GM23248 (cell line): ENCODE data around the gene AKIRIN1.

ENCODE experiments used
- EZH2 ChIP-seq: fragments of 200-600 bp; sonication (generic); IDR thresholded peaks from 2 replicates; pipeline ENCODE4 v1.6.1; 2018; ENCODE audit warnings: antibody characterized with exemption, mild to moderate bottlenecking; ENCODE audit not compliant: insufficient read depth, poor library complexity, severe bottlenecking
- EZH2phosphoT487 ChIP-seq: fragments of 200-600 bp; sonication (generic); IDR thresholded peaks from 2 replicates; pipeline ENCODE4 v1.6.1; 2018; ENCODE audit warnings: antibody characterized with exemption, moderate library complexity, mild to moderate bottlenecking, low read depth; ENCODE audit not compliant: insufficient read depth

DNA sequence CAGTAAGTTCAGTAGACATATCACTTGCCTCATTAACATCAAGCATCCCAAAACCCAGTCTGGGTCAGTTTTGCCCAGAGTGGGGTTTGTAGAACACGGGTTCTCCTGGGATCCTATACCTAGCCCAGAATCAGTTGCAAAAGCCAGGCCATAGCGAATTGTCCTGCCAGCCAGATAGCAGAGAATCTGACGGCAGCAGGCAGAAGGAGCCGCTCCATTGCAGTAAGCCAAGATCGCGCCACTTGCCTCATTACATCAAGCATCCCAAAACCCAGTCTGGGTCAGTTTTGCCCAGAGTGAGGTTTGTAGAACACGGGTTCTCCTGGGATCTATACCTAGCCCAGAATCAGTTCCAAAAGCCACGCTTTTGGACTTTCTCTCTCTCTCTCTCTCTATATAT is 54.2 kb downstream of the AKIRIN1 start:
- TF ChIP-seq EZH2 (no peak), EZH2phosphoT487 (no peak)
